RWPE1 (cell line): ENCODE measurements around the gene CHST11.

Source experiments
- CTCF ChIA-PET: fragments of 350-600 bp; sonication (Branson Sonifier 250); formaldehyde crosslinking; extraction: SDS; loops from one replicate; lab custom pipeline; 2021; lab: Yijun Ruan, JAX
- POLR2A ChIA-PET: fragments of 400-600 bp; formaldehyde crosslinking; extraction: SDS; loops from one replicate; lab custom pipeline; 2020; ENCODE audit warnings: antibody characterized with exemption; ENCODE audit not compliant: low non-redundant PET; lab: Yijun Ruan, JAX
- DNase-seq: peaks from one replicate; pipeline ENCODE4 v3.0.0; 2012; ENCODE audit warnings: low spot score
- H3K27ac ChIP-seq: fragments of 450-650 bp; 2 replicates; pipeline ENCODE4 v1.5.1; 2017
- CTCF ChIP-seq: fragments of 450-650 bp; conservative IDR thresholded peaks from 2 replicates; pipeline ENCODE4 v1.5.1; 2017; ENCODE audit warnings: low read depth, mild to moderate bottlenecking

Gene CHST11

GRCh38 chr12:104479123-104479662 is 22.4 kb downstream of the CHST11 start:
- CTCF ChIA-PET: no interaction called here
- no peak overlapping the region for H3K27ac ChIP-seq
- POLR2A ChIA-PET: no interaction called here
- DNase-seq: no peak
- no peak for TF ChIP-seq CTCF

GRCh38 chr12:104480012-104480411 is 23.3 kb downstream of the CHST11 start:
- no peak overlapping the region for H3K27ac ChIP-seq
- no peak for TF ChIP-seq CTCF
- ChIA-PET CTCF (no interaction called here), POLR2A (no interaction called here)
- DNase-seq: no peak

GRCh38 chr12:104480826-104481440 is 24.2 kb downstream of the CHST11 start:
- DNase-seq: no peak
- no peak for TF ChIP-seq CTCF
- H3K27ac ChIP-seq: no peak overlapping the region
- ChIA-PET CTCF (no interaction called here), POLR2A (no interaction called here)

- no peak for TF ChIP-seq CTCF
- ChIA-PET CTCF (no interaction called here), POLR2A (no interaction called here)
- no peak for DNase-seq
- no peak overlapping the region for H3K27ac ChIP-seq
Observed at GRCh38 chr12:104482113-104482512, 25.4 kb downstream of the CHST11 start.

- CTCF ChIA-PET: no interaction called here
- TF ChIP-seq CTCF: no peak
- DNase-seq: no peak
- H3K27ac ChIP-seq: no peak overlapping the region
- POLR2A ChIA-PET: no interaction called here
Observed at GRCh38 chr12:104482748-104483147, 26.0 kb downstream of the CHST11 start.

GRCh38 chr12:104484079-104484478 is 27.3 kb downstream of the CHST11 start:
- no peak for TF ChIP-seq CTCF
- ChIA-PET POLR2A (no interaction called here), CTCF (no interaction called here)
- DNase-seq: no peak
- H3K27ac ChIP-seq: no peak overlapping the region
